Thyroid gland (tissue), 4 donors: ENCODE results near the gene SEC11A. TPM values are rescaled to one million over a fixed set of nuclear protein-coding genes. Genes with fewer than 3 reads are reported as not detected.

ENCODE experiments used
- DNase-seq, 2 donors: peaks; one replicate each; pipeline ENCODE4 v3.0.0-alpha.2; 2019
- H3K27ac ChIP-seq, 3 donors: fragments of 200-600 bp; sonication (generic); 1 replicate in 2 of 3; 2 replicates in 1 of 3; pipeline ENCODE4 v1.5.1; 2016 to 2019; ENCODE audit warnings: mild to moderate bottlenecking in 1 of 3, moderate library complexity in 1 of 3
- H3K27me3 ChIP-seq: fragments of 200-600 bp; sonication (generic); one replicate; pipeline ENCODE4 v1.5.1; 2019
- H3K36me3 ChIP-seq, 2 donors: fragments of 200-600 bp; sonication (generic); one replicate each; pipeline ENCODE4 v1.5.1; 2016 to 2019
- H3K4me1 ChIP-seq, 2 donors: fragments of 200-600 bp; sonication (generic); one replicate each; pipeline ENCODE4 v1.5.1; 2017 to 2019
- H3K4me3 ChIP-seq, 3 donors: fragments of 200-600 bp; sonication (generic); replicated peaks in 1 of 3; 1 replicate in 2 of 3; 2 replicates in 1 of 3; pipeline ENCODE4 v1.5.1; 2016; ENCODE audit warnings: mild to moderate bottlenecking in 1 of 3
- H3K9me3 ChIP-seq: fragments of 200-600 bp; sonication (generic); one replicate; pipeline ENCODE4 v1.5.1; 2017
- CTCF ChIP-seq, 6 experiments: fragments of 200-600 bp in 3 of 6; fragments of 450-650 bp in 3 of 6; sonication (generic) in 3 of 6; IDR thresholded peaks; one replicate each; pipeline ENCODE4 v1.5.1; 2016 to 2019; ENCODE audit warnings: antibody characterized with exemption in 6 of 6, mild to moderate bottlenecking in 2 of 6, inconsistent platforms in 1 of 6, moderate library complexity in 1 of 6
- POLR2A ChIP-seq, 2 donors: fragments of 450-650 bp; IDR thresholded peaks; one replicate each; pipeline ENCODE4 v1.6.1; 2017; ENCODE audit warnings: antibody characterized with exemption in 2 of 2, mild to moderate bottlenecking in 2 of 2, moderate library complexity in 1 of 2
- WGBS, 2 donors: methylation state at CpG; one replicate each; pipeline ENCODE4 v1.1.5; 2017; 5-methylcytosine and 5-hydroxymethylcytosine counted together
- intact Hi-C: fragments of 100-400 bp; cut with DNase I; formaldehyde crosslinking; loops from one replicate; pipeline ENCODE4 v1.15.1; 2023
- total RNA-seq, 4 donors: library from RNA; depleted of rRNA; stranded (reverse); fragments of >200 nt; gene quantifications; one replicate each; pipeline ENCODE4 v1.2.3, GENCODE V29; 2016

Gene SEC11A
- total RNA-seq, 4 donors from 2014 or later, result 170 to 304 (median 182) TPM

GRCh38 chr15:84721371-84721770 lies 5.4 kb upstream of the SEC11A start:
- H3K27me3 ChIP-seq, result no peaks in the 10 kb centered on the region
- TF ChIP-seq POLR2A (IDR thresholded peaks at IDR 0.05), result no peak
- TF ChIP-seq CTCF (IDR thresholded peaks at IDR 0.05), result no peak
- no peaks in the 10 kb centered on the region for H3K9me3 ChIP-seq
- peaks cover 0 to 3% of the 10 kb centered on the region in 2 donors for H3K4me1 ChIP-seq
- H3K27ac ChIP-seq, result no peak overlapping the region
- DNase-seq, result no peak
- no peaks in the 10 kb centered on the region for H3K36me3 ChIP-seq
- WGBS, 2 donors, result 72 to 74% methylated on average over 2 of the region's 2 CpGs
- H3K4me3 ChIP-seq, result no peak overlapping the region
- intact Hi-C loops, result no loop called here

GRCh38 chr15:84715441-84716035 lies 401 bp downstream of the SEC11A start:
- H3K27me3 ChIP-seq, result no peaks in the 10 kb centered on the region
- H3K9me3 ChIP-seq, result no peaks in the 10 kb centered on the region
- H3K4me1 ChIP-seq, result peaks cover 16% of the 10 kb centered on the region in 2 donors
- peak overlapping the region; percentile 82 to 89 (median 87) for H3K27ac ChIP-seq
- intact Hi-C loops, result loop anchor here (5.0 kb wide), 1 partner anchor 58 kb away; the partner anchor contains the start of gene NMB
- TF ChIP-seq POLR2A (IDR thresholded peaks at IDR 0.05) (no peak), CTCF (IDR thresholded peaks at IDR 0.05) (no peak)
- 1 to 2% methylated on average over 23 to 34 of the region's 36 CpGs for WGBS, 2 donors
- DNase-seq, result peak; percentile 40 to 45
- peak overlapping the region; percentile 68 to 94 (median 76) for H3K4me3 ChIP-seq
- no peaks in the 10 kb centered on the region for H3K36me3 ChIP-seq

GRCh38 chr15:84714821-84715220 lies 1.1 kb downstream of the SEC11A start:
- WGBS, 2 donors, result 49 to 55% methylated on average over 3 of the region's 3 CpGs
- TF ChIP-seq CTCF (IDR thresholded peaks at IDR 0.05), result no peak
- TF ChIP-seq POLR2A (IDR thresholded peaks at IDR 0.05), result no peak
- Histone ChIP-seq H3K27ac (peak overlapping the region in 1 of 3 donors; percentile 87), H3K36me3 (peaks cover under 1 to 5% of the 10 kb centered on the region in 2 donors), H3K27me3 (no peaks in the 10 kb centered on the region), H3K4me3 (peak overlapping the region; percentile 68 to 94 (median 76)), H3K4me1 (peaks cover 16% of the 10 kb centered on the region in 2 donors), H3K9me3 (no peaks in the 10 kb centered on the region)
- intact Hi-C loops, result loop anchor here (5.0 kb wide), 1 partner anchor 58 kb away; the partner anchor contains the start of gene NMB
- no peak for DNase-seq

DNA sequence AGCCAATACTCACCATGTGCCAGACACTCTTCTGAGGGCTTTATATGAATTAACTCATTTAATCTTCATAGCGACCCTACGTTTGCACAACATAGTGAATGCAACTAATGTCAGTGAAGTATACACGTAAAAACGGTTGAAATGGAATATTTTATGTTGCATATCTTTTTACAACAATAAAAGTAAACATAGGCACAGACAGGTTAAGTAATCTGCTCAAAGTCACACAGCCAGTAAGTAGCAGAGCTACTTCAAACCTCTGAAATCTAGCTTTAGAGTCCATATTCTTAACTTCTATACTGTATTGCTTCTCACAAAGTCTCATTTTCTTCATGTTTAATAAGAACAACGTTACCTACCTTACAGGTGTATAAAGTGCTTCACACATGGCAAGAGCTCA lies 1.6 kb downstream of the SEC11A start:
- intact Hi-C loops, result no loop called here
- H3K27me3 ChIP-seq, result no peaks in the 10 kb centered on the region
- H3K27ac ChIP-seq, result no peak overlapping the region
- WGBS, 2 donors, result 72 to 80% methylated on average over 5 of the region's 5 CpGs
- H3K4me3 ChIP-seq, result peak overlapping the region in 1 of 3 donors; percentile 76
- TF ChIP-seq POLR2A (IDR thresholded peaks at IDR 0.05) (no peak), CTCF (IDR thresholded peaks at IDR 0.05) (no peak)
- H3K9me3 ChIP-seq, result no peaks in the 10 kb centered on the region
- DNase-seq, result no peak
- H3K36me3 ChIP-seq, result peaks cover 3 to 5% of the 10 kb centered on the region in 2 donors
- H3K4me1 ChIP-seq, result peaks cover 16% of the 10 kb centered on the region in 2 donors

DNA sequence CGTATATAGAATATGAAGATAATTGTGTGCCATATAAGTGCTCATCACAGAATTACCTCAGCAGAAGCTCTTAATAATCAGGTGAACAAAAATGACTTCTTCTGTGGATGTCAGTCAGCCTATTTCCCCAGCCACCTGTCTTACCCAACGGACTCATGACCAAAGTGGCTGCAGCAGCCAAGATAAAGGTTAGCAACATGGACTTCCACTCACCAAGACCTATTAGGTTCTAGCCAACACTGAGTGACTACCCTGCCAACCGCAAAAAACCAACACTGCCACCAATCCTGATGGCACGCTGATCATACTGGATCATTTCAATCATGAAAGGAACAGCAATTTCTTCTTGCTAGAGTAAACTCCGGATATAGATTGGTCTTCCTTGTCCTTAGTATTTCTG lies 12.1 kb downstream of the SEC11A start:
- intact Hi-C loops, result no loop called here
- peaks cover 5 to 27% of the 10 kb centered on the region in 2 donors for H3K4me1 ChIP-seq

More for the DNA sequence above, 12.1 kb downstream of the SEC11A start:
- Histone ChIP-seq H3K36me3 (no peaks in the 10 kb centered on the region), H3K9me3 (no peaks in the 10 kb centered on the region), H3K27me3 (no peaks in the 10 kb centered on the region), H3K27ac (no peak overlapping the region), H3K4me3 (no peak overlapping the region)
- 93 to 95% methylated on average over 5 of the region's 5 CpGs for WGBS, 2 donors
- TF ChIP-seq POLR2A (IDR thresholded peaks at IDR 0.05) (no peak), CTCF (IDR thresholded peaks at IDR 0.05) (no peak)
- DNase-seq, result no peak
